Measurements from ENCODE around the gene CARS1. TPM values are rescaled to one million over a fixed set of nuclear protein-coding genes. Genes with fewer than 3 reads are reported as not detected.

Gene CARS1
- total RNA-seq, 1 donor from 2014 or later = 17.2 TPM

DNA sequence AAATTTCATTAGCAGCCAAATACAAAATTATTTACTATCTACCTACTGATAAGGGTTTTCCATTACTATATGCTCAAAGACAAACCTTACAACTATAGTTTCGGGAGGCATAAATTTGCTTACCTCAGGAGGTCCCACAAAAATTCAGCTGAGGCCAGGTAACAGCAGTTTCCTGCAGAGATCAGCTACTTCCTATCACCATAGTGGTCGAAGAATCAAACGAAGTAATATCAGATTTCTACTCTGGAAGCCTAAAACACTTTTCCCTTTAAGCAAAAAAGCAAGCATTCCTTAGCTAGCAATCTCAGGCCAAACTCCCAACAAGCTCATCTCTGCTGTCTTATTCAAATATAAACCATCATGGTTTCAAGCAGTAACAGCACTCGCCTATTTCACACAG is 68.2 kb downstream of the CARS1 start:
- H3K9me3 Mint-ChIP-seq = no peaks in the 10 kb centered on the region
- H4K20me1 ChIP-seq (ENCODE audit: low read depth) = peaks cover 71% of the 10 kb centered on the region
- H3K36me3 Mint-ChIP-seq = peaks cover 12% of the 10 kb centered on the region
- H3K27ac ChIP-seq = no peak overlapping the region
- H3K9ac ChIP-seq = peak overlapping the region; percentile 38
- peak overlapping the region; percentile 70 for H3K4me3 ChIP-seq
- peak overlapping the region; percentile 78 for H3K4me3 Mint-ChIP-seq
- no peaks in the 10 kb centered on the region for H3K9me3 ChIP-seq (ENCODE audit: low read depth)
- peaks cover 27% of the 10 kb centered on the region for H3K4me1 Mint-ChIP-seq
- TF ChIP-seq EZH2 (IDR thresholded peaks at IDR 0.05) (no peak), EZH2phosphoT487 (IDR thresholded peaks at IDR 0.05) (no peak), CTCF (IDR thresholded peaks at IDR 0.05) (no peak)
- H3K27me3 ChIP-seq = no peaks in the 10 kb centered on the region
- peaks cover 78% of the 10 kb centered on the region for H3K79me2 ChIP-seq (ENCODE audit: low read depth)
- H3K4me1 ChIP-seq = peaks cover 23% of the 10 kb centered on the region
- DNase-seq (ENCODE audit: low spot score) = no peak
- H3F3A ChIP-seq (ENCODE audit: low read depth) = peaks cover 13% of the 10 kb centered on the region
- H3K36me3 ChIP-seq = no peaks in the 10 kb centered on the region
- no peak overlapping the region for H2AFZ ChIP-seq (replicated peaks)
- peak overlapping the region; percentile 93 for H3K4me2 ChIP-seq
- no peak overlapping the region for H3K27ac Mint-ChIP-seq
- H3K27me3 Mint-ChIP-seq (ENCODE audit: insufficient read depth, low read depth) = peaks cover 2% of the 10 kb centered on the region

DNA sequence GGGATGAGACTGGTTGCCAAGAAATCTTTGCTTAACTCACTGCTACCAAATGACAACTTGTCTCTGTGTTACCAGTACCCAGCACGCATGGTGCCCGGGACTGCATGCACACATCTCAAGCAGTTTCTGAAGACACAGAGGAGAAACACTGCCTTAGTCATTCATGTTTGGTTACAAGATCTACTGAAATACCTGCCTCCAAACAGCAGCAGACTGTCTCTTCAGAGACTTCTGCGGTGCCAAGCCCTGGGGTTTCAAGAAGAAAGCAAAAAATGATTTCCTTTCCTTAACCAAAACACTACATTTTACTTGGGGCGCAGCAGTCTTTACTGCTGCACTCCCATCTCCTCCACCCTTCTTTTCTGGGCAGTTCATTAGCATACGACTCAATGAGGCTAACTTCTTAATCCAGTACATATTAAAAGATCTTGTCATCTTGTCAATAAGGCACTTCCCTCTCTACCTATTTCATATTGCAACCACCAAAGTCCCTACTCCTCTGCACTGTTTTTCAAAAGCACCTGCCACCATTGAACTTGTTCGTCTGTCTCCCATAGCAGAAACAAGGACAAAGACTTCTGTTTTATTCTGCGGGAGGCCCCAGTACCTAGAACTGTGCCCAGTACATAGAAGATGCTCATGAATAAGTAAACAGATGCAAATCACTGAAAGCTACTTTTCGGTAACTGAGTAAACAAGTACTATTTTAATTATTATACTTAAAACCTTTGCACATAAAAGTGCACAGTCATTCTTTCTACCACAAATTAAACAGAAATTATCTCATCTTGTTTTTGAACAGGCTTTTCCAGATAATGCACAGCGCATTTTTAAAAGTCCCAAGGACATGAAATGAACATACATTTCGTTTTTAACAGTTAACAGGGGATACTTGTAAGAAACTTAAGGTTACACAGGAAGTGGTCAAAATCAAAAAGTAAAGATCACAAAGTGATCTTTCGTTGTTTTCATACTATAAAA is 69.1 kb downstream of the CARS1 start:
- H3K4me3 ChIP-seq = no peak overlapping the region
- H3K36me3 ChIP-seq = no peaks in the 10 kb centered on the region
- peaks cover 23% of the 10 kb centered on the region for H3K4me1 ChIP-seq
- H4K20me1 ChIP-seq (ENCODE audit: low read depth) = peaks cover 80% of the 10 kb centered on the region
- Mint-ChIP-seq H3K4me1 (peaks cover 27% of the 10 kb centered on the region), H3K4me3 (no peak overlapping the region), H3K27me3 (ENCODE audit: insufficient read depth, low read depth) (peaks cover 2% of the 10 kb centered on the region), H3K27ac (peak overlapping the region; percentile 54), H3K9me3 (no peaks in the 10 kb centered on the region), H3K36me3 (peaks cover 12% of the 10 kb centered on the region)
- H3K27ac ChIP-seq = no peak overlapping the region
- H3K27me3 ChIP-seq = no peaks in the 10 kb centered on the region
- H3K9ac ChIP-seq = no peak overlapping the region
- peaks cover 87% of the 10 kb centered on the region for H3K79me2 ChIP-seq (ENCODE audit: low read depth)
- no peaks in the 10 kb centered on the region for H3K9me3 ChIP-seq (ENCODE audit: low read depth)
- peak overlapping the region; percentile 93 for H3K4me2 ChIP-seq
- no peak overlapping the region for H2AFZ ChIP-seq (replicated peaks)
- no peak for DNase-seq (ENCODE audit: low spot score)
- TF ChIP-seq CTCF (IDR thresholded peaks at IDR 0.05) (no peak), EZH2 (IDR thresholded peaks at IDR 0.05) (no peak), EZH2phosphoT487 (IDR thresholded peaks at IDR 0.05) (no peak)
- peaks cover 13% of the 10 kb centered on the region for H3F3A ChIP-seq (ENCODE audit: low read depth)

DNA sequence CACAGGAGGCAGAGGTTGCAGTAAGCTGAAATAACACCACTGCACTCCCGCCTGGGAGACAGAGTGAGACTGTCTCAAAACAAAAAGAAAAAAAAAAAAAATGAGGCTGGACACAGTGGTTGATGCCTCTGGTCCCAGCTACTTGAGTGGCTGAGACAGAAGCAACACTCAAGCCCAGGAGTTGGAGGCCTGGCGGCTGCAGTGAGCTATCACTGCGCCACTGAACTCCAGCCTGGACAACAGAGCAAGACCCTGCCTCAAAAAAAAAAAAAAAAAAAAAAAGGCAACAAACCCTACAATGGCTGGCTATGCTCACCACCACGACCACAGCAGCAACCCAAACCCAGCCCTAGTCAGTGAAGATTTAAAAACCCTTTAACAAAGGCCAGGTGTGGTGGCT is 73.3 kb downstream of the CARS1 start:
- no peak overlapping the region for H2AFZ ChIP-seq (replicated peaks)
- TF ChIP-seq EZH2phosphoT487 (IDR thresholded peaks at IDR 0.05) (no peak), CTCF (IDR thresholded peaks at IDR 0.05) (no peak), EZH2 (IDR thresholded peaks at IDR 0.05) (no peak)
- H3K4me2 ChIP-seq = no peak overlapping the region
- peaks cover 4% of the 10 kb centered on the region for H3K36me3 ChIP-seq
- H3K27ac Mint-ChIP-seq = no peak overlapping the region
- no peaks in the 10 kb centered on the region for H3K27me3 ChIP-seq
- H3K9ac ChIP-seq = no peak overlapping the region
- peaks cover 2% of the 10 kb centered on the region for H3K27me3 Mint-ChIP-seq (ENCODE audit: insufficient read depth, low read depth)
- H3K9me3 Mint-ChIP-seq = no peaks in the 10 kb centered on the region
- H3K4me1 Mint-ChIP-seq = peaks cover 16% of the 10 kb centered on the region
- H3K27ac ChIP-seq = no peak overlapping the region
- no peak for DNase-seq (ENCODE audit: low spot score)
- peaks cover 7% of the 10 kb centered on the region for H3K4me1 ChIP-seq
- H3K9me3 ChIP-seq (ENCODE audit: low read depth) = no peaks in the 10 kb centered on the region
- H3K79me2 ChIP-seq (ENCODE audit: low read depth) = peaks cover 100% of the 10 kb centered on the region
- no peak overlapping the region for H3K4me3 Mint-ChIP-seq
- H3K4me3 ChIP-seq = no peak overlapping the region
- H4K20me1 ChIP-seq (ENCODE audit: low read depth) = peaks cover 94% of the 10 kb centered on the region
- no peaks in the 10 kb centered on the region for H3F3A ChIP-seq (ENCODE audit: low read depth)
- peaks cover 12% of the 10 kb centered on the region for H3K36me3 Mint-ChIP-seq

All from neural progenitor cell (in vitro differentiated cells).